GM19239 (cell line): ENCODE data around the gene CERKL.

Experiments used
- DNase-seq: peaks from one replicate; pipeline ENCODE4 v3.0.0; 2011; ENCODE audit warnings: low spot score; ENCODE audit not compliant: insufficient read length
- FAIRE-seq: peaks from 2 replicates; lab custom pipeline; 2011; peaks lifted over from hg19 to GRCh38; lab: Jason Lieb, UNC

CERKL gene

GRCh38 chr2:181527058-181527457 lies 129.8 kb downstream of the CERKL start:
- DNase-seq: no peak
- FAIRE-seq: peak; percentile 40

- no peak for DNase-seq
- peak; percentile 67 for FAIRE-seq
Observed at GRCh38 chr2:181526014-181526413, 130.9 kb downstream of the CERKL start.

GRCh38 chr2:181523756-181524155 lies 133.1 kb downstream of the CERKL start:
- FAIRE-seq (no peak), DNase-seq (no peak)

GRCh38 chr2:181520253-181520652 lies 136.7 kb downstream of the CERKL start:
- FAIRE-seq (no peak), DNase-seq (no peak)

DNA sequence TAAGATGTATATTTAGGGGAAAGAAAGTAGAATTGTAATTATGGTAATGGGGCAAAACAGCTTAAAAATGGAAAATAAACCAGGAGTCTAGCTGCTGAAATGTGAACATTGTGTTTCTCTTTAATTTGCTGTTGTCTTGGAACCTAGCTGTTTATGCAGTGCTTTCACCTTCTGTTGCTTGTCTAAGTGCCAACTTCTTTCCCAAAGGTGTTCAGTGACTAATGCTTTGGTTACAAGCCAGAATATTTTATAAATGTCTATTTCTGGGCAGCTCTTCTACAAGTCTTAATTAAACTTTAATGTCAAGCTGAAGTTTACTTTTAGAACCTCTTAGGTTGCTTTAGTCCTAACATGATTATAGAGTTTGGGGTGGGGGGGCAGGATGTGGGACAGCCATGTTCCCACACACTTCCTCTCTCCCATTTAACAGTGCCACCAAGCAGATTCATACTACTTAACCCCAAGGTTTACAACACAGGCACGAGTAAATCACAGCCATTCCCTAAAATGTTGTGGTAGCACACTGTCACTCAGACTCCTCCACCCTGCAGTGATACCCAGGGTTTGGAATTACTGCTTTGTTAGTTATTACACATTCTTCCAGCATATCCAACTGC lies 139.1 kb downstream of the CERKL start:
- DNase-seq (no peak), FAIRE-seq (no peak)

GRCh38 chr2:181516992-181517391 lies 139.9 kb downstream of the CERKL start:
- FAIRE-seq (no peak), DNase-seq (no peak)

GRCh38 chr2:181515719-181516118 lies 141.2 kb downstream of the CERKL start:
- no peak for FAIRE-seq
- no peak for DNase-seq

DNA sequence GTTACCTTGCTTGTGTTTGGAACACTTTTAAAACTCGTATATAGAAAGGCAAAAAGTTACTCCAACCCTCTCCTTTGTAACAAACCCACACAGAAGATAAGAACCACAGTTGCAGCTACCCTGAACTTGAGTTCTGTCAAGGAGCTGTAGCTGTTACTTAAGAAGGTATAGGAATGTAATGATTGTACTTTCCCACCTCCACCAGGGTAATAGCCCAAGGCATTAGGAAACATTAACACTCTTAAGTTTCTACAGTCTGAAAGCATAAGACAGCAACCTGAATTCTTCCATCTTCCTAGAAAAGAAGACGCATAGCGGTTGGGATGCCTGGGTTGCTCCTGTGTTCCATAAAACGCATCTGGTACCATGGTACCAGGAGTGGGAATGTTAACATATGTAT lies 156.7 kb downstream of the CERKL start:
- no peak for DNase-seq
- FAIRE-seq: no peak

DNA sequence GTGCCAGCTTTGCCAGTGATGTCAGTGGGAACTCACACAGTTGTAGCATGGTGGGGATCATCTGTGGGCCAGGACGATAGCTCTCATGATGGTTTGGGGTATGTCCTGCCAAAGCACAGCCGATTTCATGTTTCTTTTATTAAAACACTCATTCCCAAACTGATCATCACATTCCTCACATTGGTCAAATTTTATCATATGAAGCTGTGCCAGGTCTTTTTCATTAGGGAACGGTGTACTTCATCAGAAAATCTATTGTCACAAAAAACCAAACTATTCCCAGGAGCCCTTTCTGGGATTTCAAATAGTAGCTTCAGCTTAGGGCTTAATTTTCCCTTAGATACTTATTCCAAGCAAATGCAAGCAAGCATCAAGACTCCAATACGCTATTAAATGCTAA lies 157.7 kb downstream of the CERKL start:
- FAIRE-seq (no peak), DNase-seq (no peak)
